Measurements from ENCODE around the gene BACE2. TPM values are rescaled to one million over a fixed set of nuclear protein-coding genes. Genes with fewer than 3 reads are reported as not detected.

BACE2 gene
- total RNA-seq, 3 donors from 2014 or later (not counting 1 experiment from before 2014, with no cell fraction given) = 0.12 to 10.3 (median 0.29) TPM

DNA sequence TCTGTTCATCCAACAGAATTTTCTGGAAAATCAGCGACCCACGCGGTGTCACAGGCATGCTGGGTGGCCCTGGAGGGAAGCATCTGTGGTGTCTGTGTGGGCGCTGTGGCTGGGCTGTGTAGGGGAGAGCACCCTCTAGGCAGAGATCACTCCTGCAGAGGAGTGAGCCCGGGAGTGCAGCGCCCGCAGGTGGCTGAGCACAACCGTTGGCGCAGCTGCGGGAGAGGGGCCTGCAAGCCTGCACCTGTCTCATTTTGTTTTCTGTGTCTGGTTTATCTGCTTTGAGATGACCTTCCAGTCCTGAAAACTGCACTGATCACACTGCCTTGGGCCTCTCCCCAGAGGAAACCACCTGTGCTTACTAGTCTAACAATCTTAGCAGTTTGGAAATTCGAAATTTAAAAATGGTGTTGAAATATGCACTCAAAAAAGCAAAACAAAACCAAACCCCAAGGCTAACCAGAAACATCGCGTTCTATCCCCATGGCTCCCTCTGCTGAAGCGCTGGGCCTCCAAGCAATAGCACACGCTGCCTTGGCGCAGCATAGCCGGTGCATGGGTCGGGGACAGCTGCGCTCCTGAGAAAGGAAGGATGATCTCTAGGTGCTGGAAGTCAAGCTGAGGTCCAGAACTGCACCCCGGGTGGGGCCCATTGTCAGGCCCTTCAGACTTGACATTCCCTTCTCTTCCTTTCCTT lies 153.4 kb downstream of the BACE2 start:
- Histone ChIP-seq H3K9me3 (ENCODE audit: control insufficient read depth, insufficient read depth, low read length) (no peaks in the 10 kb centered on the region), H3K4me3 (ENCODE audit: low read length) (no peak overlapping the region), H3K4me1 (ENCODE audit: control insufficient read depth, insufficient read depth, low read length) (no peaks in the 10 kb centered on the region), H3K27ac (ENCODE audit: low read length) (no peak overlapping the region), H3K27me3 (ENCODE audit: control insufficient read depth, insufficient read depth, low read length) (no peaks in the 10 kb centered on the region), H3K36me3 (ENCODE audit: control insufficient read depth, insufficient read depth, low read length) (no peaks in the 10 kb centered on the region)
- H3K36me3 Mint-ChIP-seq = no peaks in the 10 kb centered on the region
- ATAC-seq (no peak), DNase-seq (peak in 1 of 2 donors; percentile 41)
- no peak overlapping the region for H3K27ac Mint-ChIP-seq
- H3K27me3 Mint-ChIP-seq (ENCODE audit: low read depth in 2 of 2) = peaks cover 9 to 29% of the 10 kb centered on the region in 2 donors
- intact Hi-C loops (cut with micrococcal nuclease) = no loop called here
- H3K4me3 Mint-ChIP-seq = no peak overlapping the region
- no peak for TF ChIP-seq CTCF (IDR thresholded peaks at IDR 0.05)
- 68% methylated on average over 20 of the region's 20 CpGs for WGBS (ENCODE audit: insufficient coverage)
- H3K9me3 Mint-ChIP-seq = no peaks in the 10 kb centered on the region
- H3K4me1 Mint-ChIP-seq = no peaks in the 10 kb centered on the region

GRCh38 chr21:41321908-41322495 lies 154.0 kb downstream of the BACE2 start:
- no peaks in the 10 kb centered on the region for H3K36me3 Mint-ChIP-seq
- H3K4me1 Mint-ChIP-seq = no peaks in the 10 kb centered on the region
- intact Hi-C loops (cut with micrococcal nuclease) = no loop called here
- H3K36me3 ChIP-seq (ENCODE audit: control insufficient read depth, insufficient read depth, low read length) = no peaks in the 10 kb centered on the region
- H3K4me3 Mint-ChIP-seq = no peak overlapping the region
- H3K9me3 ChIP-seq (ENCODE audit: control insufficient read depth, insufficient read depth, low read length) = no peaks in the 10 kb centered on the region
- 90% methylated on average over 7 of the region's 7 CpGs for WGBS (ENCODE audit: insufficient coverage)
- ATAC-seq (no peak), DNase-seq (no peak)
- H3K9me3 Mint-ChIP-seq = no peaks in the 10 kb centered on the region
- H3K27me3 ChIP-seq (ENCODE audit: control insufficient read depth, insufficient read depth, low read length) = no peaks in the 10 kb centered on the region
- no peak overlapping the region for H3K4me3 ChIP-seq (ENCODE audit: low read length)
- no peaks in the 10 kb centered on the region for H3K4me1 ChIP-seq (ENCODE audit: control insufficient read depth, insufficient read depth, low read length)
- no peak for TF ChIP-seq CTCF (IDR thresholded peaks at IDR 0.05)
- H3K27me3 Mint-ChIP-seq (ENCODE audit: low read depth in 2 of 2) = peaks cover 9 to 29% of the 10 kb centered on the region in 2 donors
- no peak overlapping the region for H3K27ac ChIP-seq (ENCODE audit: low read length)
- H3K27ac Mint-ChIP-seq = no peak overlapping the region

DNA sequence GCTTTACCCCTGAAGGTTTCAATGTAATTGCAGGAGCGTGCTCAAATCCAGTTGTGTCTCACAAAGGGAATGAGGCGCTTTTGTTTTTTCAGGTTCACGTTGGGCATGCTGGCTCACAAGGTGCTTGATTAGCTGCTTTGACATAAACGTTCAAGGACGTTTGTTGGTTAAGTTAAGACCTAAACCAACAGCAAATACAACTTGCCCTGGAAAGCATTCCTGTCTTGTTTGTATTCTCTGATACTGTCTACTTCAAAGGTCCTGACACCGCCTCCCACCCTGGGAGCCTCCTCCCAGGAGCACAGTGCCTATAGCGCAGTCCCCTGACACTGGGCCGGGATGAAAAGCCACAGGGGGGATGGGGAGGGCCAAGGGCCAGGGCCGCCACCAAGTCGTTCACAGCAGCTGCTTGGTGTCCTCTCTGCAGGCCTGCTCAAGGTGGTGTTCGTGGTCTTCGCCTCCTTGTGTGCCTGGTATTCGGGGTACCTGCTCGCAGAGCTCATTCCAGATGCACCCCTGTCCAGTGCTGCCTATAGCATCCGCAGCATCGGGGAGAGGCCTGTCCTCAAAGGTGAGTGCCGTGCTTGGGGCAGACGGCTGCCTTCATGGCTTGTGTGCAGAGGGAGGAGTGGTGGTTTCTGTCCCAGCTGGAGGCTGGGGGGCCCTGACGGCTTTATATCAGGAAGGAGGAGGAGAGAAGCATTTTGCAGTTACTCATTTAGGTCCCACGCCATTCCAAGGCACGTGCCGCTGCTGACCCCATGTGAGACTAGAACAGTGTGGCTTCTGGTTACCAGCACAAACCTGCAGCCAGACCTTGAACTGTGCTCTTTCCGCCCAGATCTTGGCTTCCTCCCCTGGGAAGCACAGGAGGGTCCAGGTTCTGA lies 154.8 kb downstream of the BACE2 start:
- H3K27ac ChIP-seq (ENCODE audit: low read length) = no peak overlapping the region
- 88% methylated on average over 23 of the region's 23 CpGs for WGBS (ENCODE audit: insufficient coverage)
- Mint-ChIP-seq H3K9me3 (no peaks in the 10 kb centered on the region), H3K4me1 (no peaks in the 10 kb centered on the region), H3K4me3 (no peak overlapping the region), H3K36me3 (no peaks in the 10 kb centered on the region), H3K27me3 (ENCODE audit: low read depth in 2 of 2) (peaks cover 5 to 23% of the 10 kb centered on the region in 2 donors), H3K27ac (no peak overlapping the region)
- no peaks in the 10 kb centered on the region for H3K36me3 ChIP-seq (ENCODE audit: control insufficient read depth, insufficient read depth, low read length)
- H3K27me3 ChIP-seq (ENCODE audit: control insufficient read depth, insufficient read depth, low read length) = no peaks in the 10 kb centered on the region
- no peak overlapping the region for H3K4me3 ChIP-seq (ENCODE audit: low read length)
- H3K9me3 ChIP-seq (ENCODE audit: control insufficient read depth, insufficient read depth, low read length) = no peaks in the 10 kb centered on the region
- no peaks in the 10 kb centered on the region for H3K4me1 ChIP-seq (ENCODE audit: control insufficient read depth, insufficient read depth, low read length)
- intact Hi-C loops (cut with micrococcal nuclease) = no loop called here
- ATAC-seq (no peak), DNase-seq (no peak)
- TF ChIP-seq CTCF (IDR thresholded peaks at IDR 0.05) = no peak

All from natural killer cell (primary cell).